ENCODE measurements around the gene ATXN2. TPM values are rescaled to one million over a fixed set of nuclear protein-coding genes. Genes with fewer than 3 reads are reported as not detected.

Gene ATXN2
- total RNA-seq, 1 donor from 2014 or later: 34.2 TPM

DNA sequence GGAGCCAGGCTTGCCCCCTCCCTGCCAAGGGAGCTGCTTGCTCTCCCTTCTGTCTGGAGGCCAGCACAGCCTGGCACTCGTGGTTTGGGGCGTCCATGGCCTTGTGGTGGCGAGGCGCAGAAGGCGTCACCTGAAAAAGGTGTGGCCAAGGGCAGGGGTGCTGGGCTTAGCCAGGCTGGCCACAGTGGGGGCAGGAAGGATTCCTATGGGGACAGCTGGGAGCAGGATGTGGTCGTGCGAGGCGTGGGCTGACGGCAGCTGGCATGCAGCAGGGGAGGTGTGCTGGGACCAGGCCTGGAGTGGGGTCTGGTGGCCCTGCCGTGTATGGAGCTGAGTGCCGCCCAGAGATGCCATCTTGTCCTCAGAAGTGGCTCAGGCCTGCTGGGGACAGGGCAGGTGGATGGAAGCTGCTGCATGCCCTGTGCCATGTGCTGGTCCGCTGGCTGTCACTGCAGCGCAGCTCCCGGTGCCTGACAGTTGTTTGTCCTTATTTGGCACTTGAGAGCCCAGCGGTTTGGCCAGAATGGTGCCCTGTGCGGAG lies 163.4 kb downstream of the ATXN2 start:
- no peaks in the 10 kb centered on the region for H3K36me3 ChIP-seq
- H3K27me3 Mint-ChIP-seq (ENCODE audit: insufficient read depth, low read depth): peaks cover 6% of the 10 kb centered on the region
- H3K9me3 ChIP-seq (ENCODE audit: low read depth): no peaks in the 10 kb centered on the region
- H3K9ac ChIP-seq: no peak overlapping the region
- no peaks in the 10 kb centered on the region for H3K79me2 ChIP-seq (ENCODE audit: low read depth)
- no peak overlapping the region for H3K4me3 ChIP-seq
- peaks cover 7% of the 10 kb centered on the region for H3K4me1 ChIP-seq
- no peaks in the 10 kb centered on the region for H3F3A ChIP-seq (ENCODE audit: low read depth)
- TF ChIP-seq EZH2phosphoT487 (IDR thresholded peaks at IDR 0.05): no peak
- no peak for TF ChIP-seq EZH2 (IDR thresholded peaks at IDR 0.05)
- TF ChIP-seq, protein P1, sequence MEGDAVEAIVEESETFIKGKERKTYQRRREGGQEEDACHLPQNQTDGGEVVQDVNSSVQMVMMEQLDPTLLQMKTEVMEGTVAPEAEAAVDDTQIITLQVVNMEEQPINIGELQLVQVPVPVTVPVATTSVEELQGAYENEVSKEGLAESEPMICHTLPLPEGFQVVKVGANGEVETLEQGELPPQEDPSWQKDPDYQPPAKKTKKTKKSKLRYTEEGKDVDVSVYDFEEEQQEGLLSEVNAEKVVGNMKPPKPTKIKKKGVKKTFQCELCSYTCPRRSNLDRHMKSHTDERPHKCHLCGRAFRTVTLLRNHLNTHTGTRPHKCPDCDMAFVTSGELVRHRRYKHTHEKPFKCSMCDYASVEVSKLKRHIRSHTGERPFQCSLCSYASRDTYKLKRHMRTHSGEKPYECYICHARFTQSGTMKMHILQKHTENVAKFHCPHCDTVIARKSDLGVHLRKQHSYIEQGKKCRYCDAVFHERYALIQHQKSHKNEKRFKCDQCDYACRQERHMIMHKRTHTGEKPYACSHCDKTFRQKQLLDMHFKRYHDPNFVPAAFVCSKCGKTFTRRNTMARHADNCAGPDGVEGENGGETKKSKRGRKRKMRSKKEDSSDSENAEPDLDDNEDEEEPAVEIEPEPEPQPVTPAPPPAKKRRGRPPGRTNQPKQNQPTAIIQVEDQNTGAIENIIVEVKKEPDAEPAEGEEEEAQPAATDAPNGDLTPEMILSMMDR (IDR thresholded peaks at IDR 0.05): no peak
- H2AFZ ChIP-seq (replicated peaks): no peak overlapping the region
- H3K4me1 Mint-ChIP-seq: peaks cover 25% of the 10 kb centered on the region
- no peak overlapping the region for H3K4me2 ChIP-seq
- no peak overlapping the region for H3K27ac ChIP-seq
- no peaks in the 10 kb centered on the region for H3K9me3 Mint-ChIP-seq
- H4K20me1 ChIP-seq (ENCODE audit: low read depth): no peaks in the 10 kb centered on the region
- H3K27ac Mint-ChIP-seq: no peak overlapping the region
- no peaks in the 10 kb centered on the region for H3K27me3 ChIP-seq
- peaks cover 4% of the 10 kb centered on the region for H3K36me3 Mint-ChIP-seq
- no peak for DNase-seq (ENCODE audit: low spot score)
- H3K4me3 Mint-ChIP-seq: no peak overlapping the region

DNA sequence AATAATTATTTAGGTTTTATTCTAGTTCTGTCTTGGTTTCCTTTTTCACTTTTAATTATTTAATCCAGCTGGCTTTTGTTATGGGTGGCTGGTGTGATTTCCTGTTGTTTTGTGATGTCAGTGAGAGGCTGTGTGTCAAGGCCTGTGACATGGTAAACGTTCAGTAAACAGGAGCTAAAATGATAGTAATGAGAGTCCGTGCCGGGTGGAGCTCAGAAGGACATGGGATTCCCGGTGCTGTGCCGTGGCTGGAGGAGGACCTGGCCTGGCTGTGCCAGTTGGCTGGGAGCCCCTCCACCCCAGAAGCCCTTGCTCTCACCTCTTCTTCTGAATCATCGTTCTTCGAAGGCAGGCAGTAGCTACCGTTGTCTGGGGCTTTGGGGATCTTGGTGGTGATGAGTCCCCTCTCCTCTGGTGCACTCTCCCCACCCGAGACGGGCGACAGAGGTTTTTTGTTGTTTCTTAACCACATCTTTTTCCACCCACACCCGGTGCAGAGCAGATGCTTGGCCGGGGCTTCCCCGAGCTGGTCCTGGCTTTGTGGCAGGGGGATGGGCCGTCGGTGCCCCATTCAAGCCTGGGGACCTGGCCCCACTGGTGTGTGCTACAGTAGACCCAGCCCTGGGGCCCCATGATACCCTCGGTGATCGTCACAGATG lies 164.3 kb downstream of the ATXN2 start:
- Histone ChIP-seq H2AFZ (replicated peaks) (no peak overlapping the region), H3K36me3 (no peaks in the 10 kb centered on the region), H3K9ac (no peak overlapping the region), H3K4me1 (peaks cover 7% of the 10 kb centered on the region), H3K79me2 (ENCODE audit: low read depth) (no peaks in the 10 kb centered on the region), H3F3A (ENCODE audit: low read depth) (no peaks in the 10 kb centered on the region), H3K4me3 (no peak overlapping the region), H3K9me3 (ENCODE audit: low read depth) (no peaks in the 10 kb centered on the region), H3K4me2 (no peak overlapping the region), H3K27me3 (no peaks in the 10 kb centered on the region), H3K27ac (no peak overlapping the region), H4K20me1 (ENCODE audit: low read depth) (no peaks in the 10 kb centered on the region)
- no peak for DNase-seq (ENCODE audit: low spot score)
- TF ChIP-seq, protein P1 (IDR thresholded peaks at IDR 0.05): no peak
- no peak for TF ChIP-seq EZH2 (IDR thresholded peaks at IDR 0.05)
- no peak for TF ChIP-seq EZH2phosphoT487 (IDR thresholded peaks at IDR 0.05)
- Mint-ChIP-seq H3K36me3 (peaks cover 4% of the 10 kb centered on the region), H3K27me3 (ENCODE audit: insufficient read depth, low read depth) (peaks cover 11% of the 10 kb centered on the region), H3K27ac (peak overlapping the region; percentile 27), H3K4me1 (peaks cover 21% of the 10 kb centered on the region), H3K4me3 (no peak overlapping the region), H3K9me3 (no peaks in the 10 kb centered on the region)

DNA sequence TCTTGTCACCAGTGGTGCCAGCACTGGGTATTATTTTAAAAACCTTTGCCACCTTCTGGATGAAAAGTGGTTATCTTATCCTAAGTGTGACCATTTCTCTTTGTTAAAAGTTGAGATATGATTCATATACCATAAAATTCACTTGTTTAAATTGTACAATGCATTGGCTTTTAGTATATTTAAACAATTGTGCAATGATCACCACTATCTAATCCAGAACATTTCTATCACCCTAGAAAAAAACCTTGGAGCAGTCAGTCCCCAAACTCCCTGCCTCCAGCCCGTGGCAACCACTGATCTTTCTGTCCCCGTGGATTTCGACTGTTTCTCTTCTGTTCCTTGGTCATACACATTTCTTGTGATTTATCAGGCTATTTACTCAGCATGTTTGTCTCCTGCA lies 165.1 kb downstream of the ATXN2 start:
- H2AFZ ChIP-seq (replicated peaks): no peak overlapping the region
- no peak overlapping the region for H3K27ac ChIP-seq
- no peaks in the 10 kb centered on the region for H3K36me3 ChIP-seq
- TF ChIP-seq EZH2phosphoT487 (IDR thresholded peaks at IDR 0.05) (no peak), EZH2 (IDR thresholded peaks at IDR 0.05) (no peak)
- TF ChIP-seq, protein P1 (IDR thresholded peaks at IDR 0.05): no peak
- no peaks in the 10 kb centered on the region for H3F3A ChIP-seq (ENCODE audit: low read depth)
- DNase-seq (ENCODE audit: low spot score): no peak
- no peaks in the 10 kb centered on the region for H3K9me3 ChIP-seq (ENCODE audit: low read depth)
- H3K36me3 Mint-ChIP-seq: peaks cover 4% of the 10 kb centered on the region
- no peak overlapping the region for H3K27ac Mint-ChIP-seq
- no peaks in the 10 kb centered on the region for H3K9me3 Mint-ChIP-seq
- no peak overlapping the region for H3K4me3 Mint-ChIP-seq
- H4K20me1 ChIP-seq (ENCODE audit: low read depth): no peaks in the 10 kb centered on the region
- no peak overlapping the region for H3K4me3 ChIP-seq
- no peak overlapping the region for H3K4me2 ChIP-seq
- peaks cover 7% of the 10 kb centered on the region for H3K4me1 ChIP-seq
- no peaks in the 10 kb centered on the region for H3K79me2 ChIP-seq (ENCODE audit: low read depth)
- H3K27me3 ChIP-seq: no peaks in the 10 kb centered on the region
- H3K27me3 Mint-ChIP-seq (ENCODE audit: insufficient read depth, low read depth): peaks cover 11% of the 10 kb centered on the region
- H3K4me1 Mint-ChIP-seq: peaks cover 21% of the 10 kb centered on the region
- no peak overlapping the region for H3K9ac ChIP-seq

Data from neural progenitor cell (in vitro differentiated cells).